C4-2B (cell line): Measurements from ENCODE around the gene GANAB.

Experiments
- ZFX ChIP-seq: fragments of 450-650 bp; IDR thresholded peaks from 2 replicates; pipeline ENCODE4 v1.6.1; 2017
- TF ChIP-seq, protein P1 (sequence below): fragments of 450-650 bp; conservative IDR thresholded peaks from 2 replicates; pipeline ENCODE4 v1.5.1; 2017; ENCODE audit warnings: mild to moderate bottlenecking

DNA sequence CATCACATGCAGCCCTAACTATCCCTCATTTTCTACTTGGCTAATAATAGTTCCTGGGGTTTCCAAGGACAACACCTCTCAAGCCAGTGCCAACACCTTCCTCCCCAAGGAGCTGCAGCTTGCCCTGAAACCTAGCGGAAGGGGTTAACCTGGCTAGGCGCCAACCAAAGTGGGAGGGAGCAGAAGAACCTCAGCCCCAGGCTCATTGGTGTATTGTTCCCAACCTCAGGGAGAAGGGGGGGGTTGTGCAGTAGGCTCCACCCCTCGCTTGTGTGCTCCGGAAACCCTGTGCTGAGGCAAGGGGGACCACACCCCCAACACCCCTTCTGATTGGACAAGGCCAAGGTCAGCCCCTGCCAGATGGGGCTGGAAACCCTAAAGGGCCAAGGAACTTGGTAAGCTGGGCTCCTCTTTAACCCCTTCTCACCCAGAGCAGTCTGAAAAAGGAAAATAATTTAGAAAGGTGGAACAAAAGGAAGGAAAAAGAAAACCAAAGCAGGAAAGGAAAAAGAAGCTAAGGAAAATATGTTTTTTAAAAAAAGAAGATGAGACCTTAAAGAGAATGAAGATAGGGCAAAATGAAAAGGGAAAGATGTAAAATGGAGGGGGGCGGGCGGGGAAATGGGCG lies 47.2 kb downstream of the GANAB start:
- TF ChIP-seq, protein P1, sequence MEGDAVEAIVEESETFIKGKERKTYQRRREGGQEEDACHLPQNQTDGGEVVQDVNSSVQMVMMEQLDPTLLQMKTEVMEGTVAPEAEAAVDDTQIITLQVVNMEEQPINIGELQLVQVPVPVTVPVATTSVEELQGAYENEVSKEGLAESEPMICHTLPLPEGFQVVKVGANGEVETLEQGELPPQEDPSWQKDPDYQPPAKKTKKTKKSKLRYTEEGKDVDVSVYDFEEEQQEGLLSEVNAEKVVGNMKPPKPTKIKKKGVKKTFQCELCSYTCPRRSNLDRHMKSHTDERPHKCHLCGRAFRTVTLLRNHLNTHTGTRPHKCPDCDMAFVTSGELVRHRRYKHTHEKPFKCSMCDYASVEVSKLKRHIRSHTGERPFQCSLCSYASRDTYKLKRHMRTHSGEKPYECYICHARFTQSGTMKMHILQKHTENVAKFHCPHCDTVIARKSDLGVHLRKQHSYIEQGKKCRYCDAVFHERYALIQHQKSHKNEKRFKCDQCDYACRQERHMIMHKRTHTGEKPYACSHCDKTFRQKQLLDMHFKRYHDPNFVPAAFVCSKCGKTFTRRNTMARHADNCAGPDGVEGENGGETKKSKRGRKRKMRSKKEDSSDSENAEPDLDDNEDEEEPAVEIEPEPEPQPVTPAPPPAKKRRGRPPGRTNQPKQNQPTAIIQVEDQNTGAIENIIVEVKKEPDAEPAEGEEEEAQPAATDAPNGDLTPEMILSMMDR: no peak
- no peak for TF ChIP-seq ZFX
